ENCODE measurements around the gene LINC00632. TPM values are rescaled to one million over a fixed set of nuclear protein-coding genes. Genes with fewer than 3 reads are reported as not detected.
"Not testable (repeated sequence)": the region's sequence is repeated elsewhere in the genome, so short reads cannot be mapped to it uniquely, and the experiment has no call there.

The LINC00632 gene
- total RNA-seq: not detected

- ChIA-PET POLR2A (no interaction called here), CTCF (no interaction called here)
Measured at GRCh38 chrX:140709421-140709846, at the start of gene LINC00632. TSS of gene LINC00632 (plus strand) at chrX:140709759.

- ChIA-PET CTCF (no interaction called here), POLR2A (no interaction called here)
Measured at GRCh38 chrX:140661643-140662042, 47.9 kb upstream of the LINC00632 start.

- POLR2A ChIA-PET: no interaction called here
- CTCF ChIA-PET: no interaction called here
Measured at GRCh38 chrX:140664939-140665338, 44.6 kb upstream of the LINC00632 start.

- CTCF ChIA-PET: no interaction called here
- POLR2A ChIA-PET: no interaction called here
Measured at GRCh38 chrX:140672840-140673731, 36.5 kb upstream of the LINC00632 start.

GRCh38 chrX:140687706-140688105, 21.9 kb upstream of the LINC00632 start:
- CTCF ChIA-PET: no interaction called here
- POLR2A ChIA-PET: no interaction called here

- CTCF ChIA-PET, POLR2A ChIA-PET: not testable (repeated sequence)
Measured at GRCh38 chrX:140691596-140691995, 18.0 kb upstream of the LINC00632 start.

GRCh38 chrX:140697618-140698017, 11.9 kb upstream of the LINC00632 start:
- CTCF ChIA-PET: no interaction called here
- POLR2A ChIA-PET: no interaction called here

GRCh38 chrX:140701480-140701879, 8.1 kb upstream of the LINC00632 start:
- ChIA-PET CTCF (no interaction called here), POLR2A (no interaction called here)

GRCh38 chrX:140710710-140711109, 1.2 kb downstream of the LINC00632 start:
- ChIA-PET CTCF (no interaction called here), POLR2A (no interaction called here)

GRCh38 chrX:140711894-140712293, 2.3 kb downstream of the LINC00632 start:
- ChIA-PET POLR2A (no interaction called here), CTCF (no interaction called here)

- ChIA-PET CTCF (no interaction called here), POLR2A (no interaction called here)
Measured at GRCh38 chrX:140712413-140713173, 3.0 kb downstream of the LINC00632 start.

GRCh38 chrX:140713174-140713539, 3.6 kb downstream of the LINC00632 start:
- POLR2A ChIA-PET: no interaction called here
- CTCF ChIA-PET: no interaction called here

GRCh38 chrX:140715787-140716186, 6.2 kb downstream of the LINC00632 start:
- ChIA-PET CTCF (no interaction called here), POLR2A (no interaction called here)

GRCh38 chrX:140723121-140723715, 13.7 kb downstream of the LINC00632 start:
- POLR2A ChIA-PET: no interaction called here
- CTCF ChIA-PET: no interaction called here

GRCh38 chrX:140724309-140724708, 14.8 kb downstream of the LINC00632 start:
- CTCF ChIA-PET: no interaction called here
- POLR2A ChIA-PET: no interaction called here

- ChIA-PET CTCF (no interaction called here), POLR2A (no interaction called here)
Measured at GRCh38 chrX:140724736-140725135, 15.2 kb downstream of the LINC00632 start.

GRCh38 chrX:140725500-140725899, 15.9 kb downstream of the LINC00632 start:
- ChIA-PET POLR2A (no interaction called here), CTCF (no interaction called here)

- POLR2A ChIA-PET: no interaction called here
- CTCF ChIA-PET: no interaction called here
Measured at GRCh38 chrX:140733766-140734342, 24.3 kb downstream of the LINC00632 start.

- ChIA-PET CTCF (interaction anchor here (0.6 kb wide), 1 partner anchor 132 kb away, joined by 3 read pairs; no protein-coding TSS in a partner anchor), POLR2A (no interaction called here)
Measured at GRCh38 chrX:140744085-140744484, 34.5 kb downstream of the LINC00632 start.

GRCh38 chrX:140756941-140757340, 47.4 kb downstream of the LINC00632 start:
- POLR2A ChIA-PET: no interaction called here
- CTCF ChIA-PET: no interaction called here

- POLR2A ChIA-PET: no interaction called here
- CTCF ChIA-PET: interaction anchor here (0.7 kb wide), 1 partner anchor 76 kb away, joined by 3 read pairs; no protein-coding TSS in a partner anchor
Measured at GRCh38 chrX:140762061-140762460, 52.5 kb downstream of the LINC00632 start.
